GM06990 (cell line): Measurements from ENCODE around the gene CORO2B.

ENCODE experiments used
- DNase-seq: peaks from one replicate; pipeline ENCODE4 v3.0.0-alpha.2; 2011; ENCODE audit not compliant: insufficient read length; ENCODE audit errors: extremely low read depth
- H3K27me3 ChIP-seq: replicated peaks from 2 replicates; pipeline ENCODE4 v1.6.0; 2011; ENCODE audit warnings: low read length; ENCODE audit not compliant: control insufficient read depth, insufficient read depth
- H3K36me3 ChIP-seq: 2 replicates; pipeline ENCODE4 v1.5.1; 2011; ENCODE audit warnings: low read length; ENCODE audit not compliant: control insufficient read depth, insufficient read depth
- H3K4me3 ChIP-seq: replicated peaks from 2 replicates; pipeline ENCODE4 v1.5.1; 2011; ENCODE audit warnings: low read depth, mild to moderate bottlenecking, control low read depth, low read length
- CTCF ChIP-seq: IDR thresholded peaks from 2 replicates; pipeline ENCODE4 v1.5.1; 2011; ENCODE audit warnings: low read length, control low read depth, mild to moderate bottlenecking, inconsistent platforms; ENCODE audit not compliant: insufficient read depth, poor library complexity, severe bottlenecking

The CORO2B gene

GRCh38 chr15:68595260-68595564 lies 16.4 kb downstream of the CORO2B start:
- Histone ChIP-seq H3K4me3 (no peak overlapping the region), H3K36me3 (no peaks in the 10 kb centered on the region), H3K27me3 (peaks cover 6% of the 10 kb centered on the region)
- DNase-seq: no peak
- no peak for TF ChIP-seq CTCF

GRCh38 chr15:68595761-68596160 lies 17.0 kb downstream of the CORO2B start:
- DNase-seq: no peak
- TF ChIP-seq CTCF: no peak
- Histone ChIP-seq H3K27me3 (peaks cover 6% of the 10 kb centered on the region), H3K36me3 (no peaks in the 10 kb centered on the region), H3K4me3 (no peak overlapping the region)

- no peak for TF ChIP-seq CTCF
These were observed 17.9 kb downstream of the CORO2B start for GRCh38 chr15:68596691-68597090.

GRCh38 chr15:68597581-68597980 lies 18.8 kb downstream of the CORO2B start:
- no peak for TF ChIP-seq CTCF
- H3K4me3 ChIP-seq: no peak overlapping the region
- peaks cover 5% of the 10 kb centered on the region for H3K27me3 ChIP-seq
- no peaks in the 10 kb centered on the region for H3K36me3 ChIP-seq
- DNase-seq: no peak

More at GRCh38 chr15:68596691-68597090, 17.9 kb downstream of the CORO2B start:
- peaks cover 6% of the 10 kb centered on the region for H3K27me3 ChIP-seq
- DNase-seq: no peak
- H3K36me3 ChIP-seq: no peaks in the 10 kb centered on the region
- H3K4me3 ChIP-seq: no peak overlapping the region

GRCh38 chr15:68598171-68599152 lies 19.7 kb downstream of the CORO2B start:
- TF ChIP-seq CTCF: no peak
- no peak for DNase-seq
- Histone ChIP-seq H3K36me3 (no peaks in the 10 kb centered on the region), H3K27me3 (peaks cover 3% of the 10 kb centered on the region), H3K4me3 (no peak overlapping the region)
